Measurements from ENCODE around the gene BUD13.

- TF ChIP-seq CTCF (conservative IDR thresholded peaks at IDR 0.05; ENCODE audit: low read depth, low read length): no peak
- TF ChIP-seq EZH2 (IDR thresholded peaks at IDR 0.05; ENCODE audit: borderline replicate concordance, low read depth, low read length, poor library complexity, severe bottlenecking): no peak
Observed at GRCh38 chr11:116701297-116701801, 71.4 kb downstream of the BUD13 start.
